Gastroesophageal sphincter (tissue), 3 donors: Measurements from ENCODE around the gene SP2.

Experiments
- EP300 ChIP-seq: sonication (generic); formaldehyde crosslinking; IDR thresholded peaks from one replicate; pipeline ENCODE4 v1.6.1; 2017; ENCODE audit warnings: antibody characterized with exemption, mild to moderate bottlenecking
- POLR2AphosphoS5 ChIP-seq: sonication (generic); formaldehyde crosslinking; IDR thresholded peaks from one replicate; pipeline ENCODE4 v1.6.1; 2017; ENCODE audit warnings: antibody characterized with exemption
- TF ChIP-seq, protein P1 (sequence below), 4 experiments: fragments of 200-600 bp in 2 of 4; fragments of 450-650 bp in 2 of 4; sonication (generic) in 1 of 4; IDR thresholded peaks; one replicate each; pipeline ENCODE4 v1.5.1; 2017 to 2019; ENCODE audit warnings: antibody characterized with exemption in 4 of 4, mild to moderate bottlenecking in 2 of 4, moderate library complexity in 2 of 4

DNA sequence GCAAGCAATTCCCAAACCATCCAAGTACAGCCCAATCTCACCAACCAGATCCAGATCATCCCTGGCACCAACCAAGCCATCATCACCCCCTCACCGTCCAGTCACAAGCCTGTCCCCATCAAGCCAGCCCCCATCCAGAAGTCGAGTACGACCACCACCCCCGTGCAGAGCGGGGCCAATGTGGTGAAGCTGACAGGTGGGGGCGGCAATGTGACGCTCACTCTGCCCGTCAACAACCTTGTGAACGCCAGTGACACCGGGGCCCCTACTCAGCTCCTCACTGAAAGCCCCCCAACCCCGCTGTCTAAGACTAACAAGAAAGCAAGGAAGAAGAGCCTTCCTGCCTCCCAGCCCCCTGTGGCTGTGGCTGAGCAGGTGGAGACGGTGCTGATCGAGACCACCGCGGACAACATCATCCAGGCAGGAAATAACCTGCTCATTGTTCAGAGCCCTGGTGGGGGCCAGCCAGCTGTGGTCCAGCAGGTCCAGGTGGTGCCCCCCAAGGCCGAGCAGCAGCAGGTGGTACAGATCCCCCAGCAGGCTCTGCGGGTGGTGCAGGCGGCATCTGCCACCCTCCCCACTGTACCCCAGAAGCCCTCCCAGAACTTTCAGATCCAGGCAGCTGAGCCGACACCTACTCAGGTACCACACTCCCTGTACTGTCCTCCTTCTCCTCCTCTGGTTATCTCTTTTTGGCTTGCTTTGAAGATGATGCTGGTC, 20.6 kb downstream of the SP2 start:
- TF ChIP-seq, protein P1, sequence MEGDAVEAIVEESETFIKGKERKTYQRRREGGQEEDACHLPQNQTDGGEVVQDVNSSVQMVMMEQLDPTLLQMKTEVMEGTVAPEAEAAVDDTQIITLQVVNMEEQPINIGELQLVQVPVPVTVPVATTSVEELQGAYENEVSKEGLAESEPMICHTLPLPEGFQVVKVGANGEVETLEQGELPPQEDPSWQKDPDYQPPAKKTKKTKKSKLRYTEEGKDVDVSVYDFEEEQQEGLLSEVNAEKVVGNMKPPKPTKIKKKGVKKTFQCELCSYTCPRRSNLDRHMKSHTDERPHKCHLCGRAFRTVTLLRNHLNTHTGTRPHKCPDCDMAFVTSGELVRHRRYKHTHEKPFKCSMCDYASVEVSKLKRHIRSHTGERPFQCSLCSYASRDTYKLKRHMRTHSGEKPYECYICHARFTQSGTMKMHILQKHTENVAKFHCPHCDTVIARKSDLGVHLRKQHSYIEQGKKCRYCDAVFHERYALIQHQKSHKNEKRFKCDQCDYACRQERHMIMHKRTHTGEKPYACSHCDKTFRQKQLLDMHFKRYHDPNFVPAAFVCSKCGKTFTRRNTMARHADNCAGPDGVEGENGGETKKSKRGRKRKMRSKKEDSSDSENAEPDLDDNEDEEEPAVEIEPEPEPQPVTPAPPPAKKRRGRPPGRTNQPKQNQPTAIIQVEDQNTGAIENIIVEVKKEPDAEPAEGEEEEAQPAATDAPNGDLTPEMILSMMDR (IDR thresholded peaks at IDR 0.05), result no peak
- TF ChIP-seq POLR2AphosphoS5, result no peak
- no peak for TF ChIP-seq EP300
